H1 (cell line): ENCODE data around the gene SLC30A5. TPM values are rescaled to one million over a fixed set of nuclear protein-coding genes. Genes with fewer than 3 reads are reported as not detected.

ENCODE experiments used
- CTCF ChIA-PET: fragments of 300-600 bp; sonication (Branson Sonifier 250); formaldehyde crosslinking; loops from one replicate; lab custom pipeline; 2021; ENCODE audit not compliant: partially characterized antibody; lab: Charles Lee
- POLR2A ChIA-PET: fragments of 300-600 bp; sonication (Branson Sonifier 250); formaldehyde crosslinking; loops from one replicate; lab custom pipeline; 2021; ENCODE audit warnings: inconsistent platforms; ENCODE audit not compliant: partially characterized antibody; lab: Charles Lee
- DNase-seq, 2 experiments: peaks; one replicate each; pipeline versions ENCODE4 v3.0.0 to v3.0.0-alpha.2; 2010 to 2022; ENCODE audit warnings: low spot score in 2 of 2, low read depth in 1 of 2, mixed read lengths in 1 of 2
- FAIRE-seq: peaks from 2 replicates; lab custom pipeline; 2011; peaks lifted over from hg19 to GRCh38; lab: Jason Lieb, UNC
- H2AFZ ChIP-seq: 2 replicates; pipeline ENCODE4 v1.8.1; 2012; ENCODE audit warnings: low read length, inconsistent platforms
- H2AK5ac ChIP-seq: 2 replicates; pipeline ENCODE4 v1.6.1; 2013; ENCODE audit warnings: low read depth, low read length
- H2BK120ac ChIP-seq: replicated peaks from 2 replicates; pipeline ENCODE3; 2013; ENCODE audit warnings: low read depth, low read length, inconsistent platforms
- H2BK12ac ChIP-seq: 2 replicates; pipeline ENCODE4 v1.6.1; 2013; ENCODE audit warnings: low read depth, low read length
- H2BK15ac ChIP-seq: 2 replicates; pipeline ENCODE4 v1.6.1; 2013; ENCODE audit warnings: low read length
- H2BK20ac ChIP-seq: 2 replicates; pipeline ENCODE4 v1.6.1; 2013; ENCODE audit warnings: low read length
- H2BK5ac ChIP-seq: 2 replicates; pipeline ENCODE4 v1.6.1; 2013; ENCODE audit warnings: low read depth, low read length
- H3K14ac ChIP-seq: 2 replicates; pipeline ENCODE4 v1.6.1; 2013; ENCODE audit warnings: inconsistent platforms; ENCODE audit not compliant: insufficient read length
- H3K18ac ChIP-seq: 2 replicates; pipeline ENCODE4 v1.6.1; 2013; ENCODE audit warnings: low read length; ENCODE audit errors: extremely low read depth
- H3K23ac ChIP-seq: 2 replicates; pipeline ENCODE4 v1.6.1; 2013; ENCODE audit warnings: inconsistent platforms; ENCODE audit not compliant: insufficient read length
- H3K23me2 ChIP-seq: 2 replicates; pipeline ENCODE4 v1.6.1; 2013; ENCODE audit warnings: low read depth, low read length
- H3K27ac ChIP-seq: 2 replicates; pipeline ENCODE4 v1.6.1; 2011; ENCODE audit warnings: low read depth, low read length, inconsistent platforms
- H3K27me3 ChIP-seq, 4 experiments: replicated peaks in 1 of 4; 1 replicate in 1 of 4; 2 replicates in 3 of 4; pipeline versions ENCODE4 v1.6.1 to v1.8.1; 2011 to 2013; ENCODE audit warnings: low read length in 3 of 4, mild to moderate bottlenecking in 3 of 4, inconsistent platforms in 2 of 4, mixed read lengths in 2 of 4, moderate library complexity in 1 of 4; ENCODE audit not compliant: control insufficient read depth in 3 of 4, insufficient read depth in 3 of 4; ENCODE audit errors: extremely low read depth in 1 of 4
- H3K36me3 ChIP-seq, 4 experiments: 2 replicates each; pipeline versions ENCODE4 v1.6.1 to v1.8.1; 2011 to 2013; ENCODE audit warnings: mild to moderate bottlenecking in 4 of 4, low read length in 3 of 4, moderate library complexity in 2 of 4, control low read depth in 1 of 4, inconsistent platforms in 1 of 4; ENCODE audit not compliant: insufficient read depth in 4 of 4, control insufficient read depth in 2 of 4
- H3K4ac ChIP-seq: replicated peaks from 2 replicates; pipeline ENCODE3; 2013; ENCODE audit warnings: low read length, low read depth, mixed read lengths, inconsistent platforms; ENCODE audit not compliant: insufficient read length
- H3K4me1 ChIP-seq, 4 experiments: replicated peaks in 1 of 4; 1 replicate in 1 of 4; 2 replicates in 3 of 4; pipeline versions ENCODE4 v1.6.1 to v1.8.1; 2011 to 2013; ENCODE audit warnings: low read length in 3 of 4, inconsistent platforms in 2 of 4, mixed read lengths in 1 of 4; ENCODE audit not compliant: insufficient read depth in 4 of 4, control insufficient read depth in 3 of 4
- H3K4me2 ChIP-seq, 2 experiments: 2 replicates each; pipeline versions ENCODE4 v1.6.1 to v1.8.1; 2011 to 2013; ENCODE audit warnings: low read depth in 2 of 2, low read length in 2 of 2, control low read depth in 1 of 2, inconsistent platforms in 1 of 2, mild to moderate bottlenecking in 1 of 2; ENCODE audit not compliant: insufficient read depth in 1 of 2
- H3K4me3 ChIP-seq, 4 experiments: fragments of 200-600, 300-600 bp in 1 of 4; sonication (generic), shearing (Covaris generic), sonication (Bioruptor Twin) in 1 of 4; 2 replicates each; pipeline versions ENCODE4 v1.5.1 to v1.8.1; 2011 to 2016; ENCODE audit warnings: low read length in 4 of 4, low read depth in 3 of 4, control low read depth in 2 of 4, inconsistent platforms in 2 of 4, mild to moderate bottlenecking in 2 of 4, mixed read lengths in 1 of 4, moderate library complexity in 1 of 4; ENCODE audit not compliant: insufficient read depth in 2 of 4; ENCODE audit errors: extremely low read depth in 1 of 4
- H3K56ac ChIP-seq: replicated peaks from 2 replicates; pipeline ENCODE3; 2013; ENCODE audit warnings: low read depth, mild to moderate bottlenecking, mixed read lengths, low read length, inconsistent platforms; ENCODE audit not compliant: insufficient read length
- H3K79me1 ChIP-seq: 2 replicates; pipeline ENCODE4 v1.6.1; 2013; ENCODE audit warnings: low read depth, low read length, control low read depth
- H3K79me2 ChIP-seq, 2 experiments: 2 replicates each; pipeline versions ENCODE4 v1.6.1 to v1.8.1; 2012 to 2013; ENCODE audit warnings: low read length in 2 of 2, mild to moderate bottlenecking in 2 of 2, inconsistent platforms in 1 of 2; ENCODE audit not compliant: insufficient read depth in 2 of 2, control insufficient read depth in 1 of 2
- H3K9ac ChIP-seq, 4 experiments: replicated peaks in 1 of 4; 1 replicate in 1 of 4; 2 replicates in 3 of 4; pipeline versions ENCODE4 v1.6.1 to v1.8.1; 2011 to 2013; ENCODE audit warnings: low read depth in 3 of 4, low read length in 3 of 4, control low read depth in 2 of 4, mild to moderate bottlenecking in 2 of 4, moderate library complexity in 2 of 4, inconsistent platforms in 1 of 4; ENCODE audit errors: extremely low read depth in 1 of 4
- H3K9me3 ChIP-seq, 2 experiments: 2 replicates each; pipeline versions ENCODE4 v1.6.1 to v1.8.1; 2012 to 2013; ENCODE audit warnings: mild to moderate bottlenecking in 2 of 2, moderate library complexity in 2 of 2, control low read depth in 1 of 2, inconsistent platforms in 1 of 2, low read depth in 1 of 2, low read length in 1 of 2, mixed read lengths in 1 of 2; ENCODE audit not compliant: insufficient read depth in 2 of 2
- H4K20me1 ChIP-seq, 2 experiments: replicated peaks in 1 of 2; 2 replicates each; pipeline versions ENCODE3 to v1.8.1; 2011 to 2013; ENCODE audit warnings: inconsistent platforms in 2 of 2, low read length in 2 of 2, mild to moderate bottlenecking in 1 of 2; ENCODE audit not compliant: insufficient read depth in 2 of 2, control insufficient read depth in 1 of 2
- H4K5ac ChIP-seq: 2 replicates; pipeline ENCODE4 v1.6.1; 2013; ENCODE audit warnings: low read length, low read depth, mixed read lengths, inconsistent platforms; ENCODE audit not compliant: insufficient read length
- H4K8ac ChIP-seq: 2 replicates; pipeline ENCODE4 v1.8.0; 2013; ENCODE audit warnings: mild to moderate bottlenecking, moderate library complexity, low read length, inconsistent platforms; ENCODE audit not compliant: insufficient read depth; ENCODE audit errors: extremely low read depth
- H4K91ac ChIP-seq: replicated peaks from 2 replicates; pipeline ENCODE3; 2013; ENCODE audit warnings: low read length, mixed read lengths, inconsistent platforms; ENCODE audit not compliant: insufficient read length
- CBX5 ChIP-seq: fragments of 300-800, 300-1000 bp; sonication (generic); IDR thresholded peaks from 2 replicates; pipeline ENCODE4 v1.7.1; 2016; ENCODE audit warnings: antibody characterized with exemption, low read length, low read depth
- CBX8 ChIP-seq: fragments of 300-800, 300-1000 bp; sonication (generic); IDR thresholded peaks from 2 replicates; pipeline ENCODE4 v1.7.1; 2016; ENCODE audit warnings: low read depth, low read length, borderline replicate concordance
- CHD2 ChIP-seq: IDR thresholded peaks from 2 replicates; pipeline ENCODE4 v1.6.1; 2012; ENCODE audit warnings: low read length, improper control_type of control experiment
- CTBP2 ChIP-seq: IDR thresholded peaks from 2 replicates; pipeline ENCODE4 v1.7.0; 2011; ENCODE audit warnings: borderline replicate concordance, mild to moderate bottlenecking, moderate library complexity, mixed read lengths, low read length; ENCODE audit not compliant: insufficient read depth, insufficient read length
- HDAC6 ChIP-seq: IDR thresholded peaks from one replicate; pipeline ENCODE4 v1.7.1; 2012; ENCODE audit warnings: low read depth, mild to moderate bottlenecking, inconsistent platforms, low read length, moderate library complexity
- NRF1 ChIP-seq: IDR thresholded peaks from 2 replicates; pipeline ENCODE4 v1.6.1; 2011; ENCODE audit warnings: mild to moderate bottlenecking, low read depth, low read length, improper control_type of control experiment
- POU5F1 ChIP-seq: IDR thresholded peaks from 2 replicates; pipeline ENCODE4 v1.6.1; 2011; ENCODE audit warnings: low read depth, mild to moderate bottlenecking, low read length, moderate library complexity
- RNF2 ChIP-seq: fragments of 200-900, 300-1000 bp; sonication (generic); IDR thresholded peaks from 2 replicates; pipeline ENCODE4 v1.7.1; 2016; ENCODE audit warnings: borderline replicate concordance, low read depth, mild to moderate bottlenecking, antibody characterized with exemption, low read length; ENCODE audit not compliant: poor library complexity, severe bottlenecking; ENCODE audit errors: missing control alignments
- SIN3A ChIP-seq, 2 experiments: IDR thresholded peaks in 1 of 2; conservative IDR thresholded peaks in 1 of 2; 2 replicates each; pipeline ENCODE4 v1.6.1; 2011 to 2012; ENCODE audit warnings: low read length in 2 of 2, improper control_type of control experiment in 1 of 2, low read depth in 1 of 2, mild to moderate bottlenecking in 1 of 2
- SIRT6 ChIP-seq: IDR thresholded peaks from one replicate; pipeline ENCODE4 v1.7.1; 2012; ENCODE audit warnings: low read length, inconsistent platforms
- SIX5 ChIP-seq: IDR thresholded peaks from 2 replicates; pipeline ENCODE4 v1.6.1; 2011; ENCODE audit warnings: mild to moderate bottlenecking, low read depth, low read length
- WGBS, 2 experiments: shearing (Covaris generic) in 1 of 2; methylation state at CpG; one replicate each; pipeline versions ENCODE4 v1.1.6 to v1.1.7; 2013 to 2015; ENCODE audit warnings: low lambda C conversion rate in 2 of 2, mixed read lengths in 2 of 2, inconsistent platforms in 1 of 2, low coverage in 1 of 2, missing lambda C conversion rate in 1 of 2; ENCODE audit not compliant: insufficient replicate concordance in 2 of 2, insufficient coverage in 1 of 2, insufficient read length in 1 of 2; ENCODE audit errors: extremely low coverage in 1 of 2, missing lambda C conversion rate in 1 of 2; 5-methylcytosine and 5-hydroxymethylcytosine counted together
- polyA plus RNA-seq, 7 experiments: library from polyadenylated mRNA; depleted of rRNA in 3 of 7; stranded (reverse) in 5 of 7; unstranded in 2 of 7; fragments of >200 nt in 5 of 7; fragments of 200-250 nt in 2 of 7; gene quantifications; 1 replicate in 5 of 7; 2 replicates in 1 of 7; 4 replicates in 1 of 7; pipeline versions ENCODE4 v1.2.1 to v1.2.3, GENCODE V29; 2011 to 2013; ENCODE audit warnings: missing spikeins in 2 of 7, mixed read lengths in 2 of 7
- total RNA-seq: library from RNA; stranded (reverse); fragmentation: NEBNext Ultra II Directional; extraction: Animal tissue kit (Norgen Biotek cat#: 25700); gene quantifications from 2 replicates; pipeline ENCODE4 v1.2.1, GENCODE V29; 2021

Gene SLC30A5
- total and polyA plus RNA-seq, 2 of the 8 experiments (the other 6 are each of a cell fraction or from before 2014, with no cell fraction given) = 31.0 to 43.5 TPM

GRCh38 chr5:69170495-69170894 is 76.7 kb downstream of the SLC30A5 start:
- no peak overlapping the region for H3K4me3 ChIP-seq
- no peaks in the 10 kb centered on the region for H3K9me3 ChIP-seq
- H3K27ac ChIP-seq = no peak overlapping the region
- no peak overlapping the region for H3K18ac ChIP-seq
- no peak overlapping the region for H3K56ac ChIP-seq
- no peak overlapping the region for H4K91ac ChIP-seq
- no peak overlapping the region for H3K4ac ChIP-seq
- H2AK5ac ChIP-seq = no peak overlapping the region
- H2BK5ac ChIP-seq = no peak overlapping the region
- H3K36me3 ChIP-seq = peaks cover 49 to 74% (median 65%) of the 10 kb centered on the region in 4 experiments
- no peak overlapping the region for H2BK120ac ChIP-seq
- no peak overlapping the region for H2BK20ac ChIP-seq
- no peaks in the 10 kb centered on the region for H3K27me3 ChIP-seq
- peaks cover 0 to 7% (median 4%) of the 10 kb centered on the region in 4 experiments; a peak in 5 of 7 replicates for H3K4me1 ChIP-seq
- H4K20me1 ChIP-seq = peaks cover 5 to 6% of the 10 kb centered on the region in 2 experiments
- no peak overlapping the region for H2BK15ac ChIP-seq
- H3K79me1 ChIP-seq = no peaks in the 10 kb centered on the region; the same call in 1 of the 2 replicates
- no peak overlapping the region for H3K23ac ChIP-seq
- peaks cover 4% of the 10 kb centered on the region; the same call in 1 of the 2 replicates for H3K23me2 ChIP-seq
- WGBS, 2 experiments = 100% methylated on average over 1 of the region's 1 CpG; no CpG with 5 or more reads in 1 of the 2 experiments
- no peak for DNase-seq
- peaks cover 8 to 37% of the 10 kb centered on the region in 2 experiments for H3K79me2 ChIP-seq
- no peak overlapping the region for H3K9ac ChIP-seq
- H4K5ac ChIP-seq = no peak overlapping the region
- no peak overlapping the region for H2BK12ac ChIP-seq
- ChIA-PET CTCF (interaction anchor here (1.4 to 1.8 kb wide), 2 partner anchors 77 to 142 kb away, joined by 3 to 5 read pairs; partner anchors contain the start of gene SLC30A5), POLR2A (interaction anchor here (1.2 to 8.1 kb wide), 4 partner anchors 9 to 56 kb away, joined by 3 to 128 read pairs (median 8); partner anchors contain the start of gene CENPH)
- no peak for FAIRE-seq
- H3K4me2 ChIP-seq = no peak overlapping the region
- no peak overlapping the region for H2AFZ ChIP-seq
- no peak overlapping the region for H4K8ac ChIP-seq
- H3K14ac ChIP-seq = no peak overlapping the region
- no peak for TF ChIP-seq NRF1
- no peak for TF ChIP-seq SIX5
- no peak for TF ChIP-seq CBX5
- TF ChIP-seq CHD2 = no peak
- no peak for TF ChIP-seq POU5F1
- no peak for TF ChIP-seq SIN3A (conservative IDR thresholded peaks at IDR 0.05 in 1 of 2, IDR thresholded peaks at IDR 0.05 in 1 of 2; ENCODE audit: low read depth in 1 of 2, low read length in 2 of 2)
- TF ChIP-seq RNF2 = no peak
- TF ChIP-seq CTBP2 = no peak
- no peak for TF ChIP-seq CBX8
- no peak for TF ChIP-seq HDAC6
- no peak for TF ChIP-seq SIRT6
- TF ChIP-seq, all 59 proteins: peak for 0
